ENCODE data around the gene RANBP17. TPM values are rescaled to one million over a fixed set of nuclear protein-coding genes. Genes with fewer than 3 reads are reported as not detected.
A peak's percentile ranks its signal among the peaks of the same experiment; 100 is the strongest.

RANBP17 gene
- total RNA-seq, 1 donor from 2014 or later: 0.96 TPM

GRCh38 chr5:171311322-171312077 is 449.7 kb downstream of the RANBP17 start:
- intact Hi-C loops (cut with DNase I): no loop called here
- no peak for TF ChIP-seq CTCF (IDR thresholded peaks at IDR 0.05)
- peak in 1 of 2 donors; percentile 46 for DNase-seq (ENCODE audit: low spot score in 2 of 2)
- Histone ChIP-seq H3K27ac (no peak overlapping the region), H3K36me3 (no peaks in the 10 kb centered on the region), H3K4me1 (peaks cover 9 to 34% of the 10 kb centered on the region in 2 donors), H3K9me3 (no peaks in the 10 kb centered on the region), H3K4me3 (peak overlapping the region; percentile 40 to 56), H3K27me3 (peaks cover 58% of the 10 kb centered on the region)

DNA sequence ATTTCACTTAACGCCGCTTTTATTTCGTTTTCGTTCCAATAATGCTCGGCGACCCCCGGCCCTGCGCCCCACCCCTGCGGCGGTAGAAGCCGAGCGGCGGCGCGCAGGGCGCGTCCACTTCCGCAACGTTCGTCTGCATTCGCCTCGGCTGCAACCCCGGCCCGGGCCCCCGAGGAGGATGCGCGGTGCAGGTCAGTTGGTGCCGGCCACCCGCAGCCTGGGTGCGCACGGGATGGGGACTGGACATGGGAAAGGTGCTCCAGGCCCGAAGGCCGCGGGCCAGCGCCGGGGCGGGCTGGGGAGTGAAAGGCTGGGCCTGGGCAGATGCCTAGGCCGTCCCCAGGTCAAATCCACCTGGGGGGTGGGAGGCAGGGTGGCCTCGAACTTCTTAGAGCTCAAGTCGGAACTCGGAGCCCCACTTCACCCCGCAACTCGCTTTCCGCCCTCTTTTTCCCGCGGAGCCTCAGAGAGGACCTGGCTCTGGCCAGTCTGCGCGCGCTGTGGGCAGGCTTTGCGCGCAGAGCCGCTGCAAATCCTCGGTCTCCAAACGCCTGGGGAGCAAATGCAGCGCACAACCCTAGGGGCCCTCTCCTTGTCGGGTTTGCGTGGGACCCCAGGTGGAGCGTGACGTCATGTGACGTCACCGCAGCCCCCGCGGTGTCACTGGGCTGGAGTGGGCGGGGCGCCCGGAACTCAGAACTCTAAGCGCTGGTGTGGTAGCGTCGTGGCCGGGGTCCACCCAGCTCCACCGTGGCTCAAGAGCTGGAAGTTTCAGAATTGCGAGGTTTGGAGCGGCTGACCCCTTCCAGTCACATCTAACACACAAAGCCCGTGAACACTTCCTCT is 450.5 kb downstream of the RANBP17 start:
- Histone ChIP-seq H3K36me3 (no peaks in the 10 kb centered on the region), H3K4me3 (peak overlapping the region; percentile 40 to 56), H3K9me3 (no peaks in the 10 kb centered on the region), H3K27ac (no peak overlapping the region), H3K4me1 (peaks cover 9 to 35% of the 10 kb centered on the region in 2 donors), H3K27me3 (peaks cover 60% of the 10 kb centered on the region)
- no peak for TF ChIP-seq CTCF (IDR thresholded peaks at IDR 0.05)
- intact Hi-C loops (cut with DNase I): no loop called here
- DNase-seq (ENCODE audit: low spot score in 2 of 2): peak in 1 of 2 donors; percentile 59

DNA sequence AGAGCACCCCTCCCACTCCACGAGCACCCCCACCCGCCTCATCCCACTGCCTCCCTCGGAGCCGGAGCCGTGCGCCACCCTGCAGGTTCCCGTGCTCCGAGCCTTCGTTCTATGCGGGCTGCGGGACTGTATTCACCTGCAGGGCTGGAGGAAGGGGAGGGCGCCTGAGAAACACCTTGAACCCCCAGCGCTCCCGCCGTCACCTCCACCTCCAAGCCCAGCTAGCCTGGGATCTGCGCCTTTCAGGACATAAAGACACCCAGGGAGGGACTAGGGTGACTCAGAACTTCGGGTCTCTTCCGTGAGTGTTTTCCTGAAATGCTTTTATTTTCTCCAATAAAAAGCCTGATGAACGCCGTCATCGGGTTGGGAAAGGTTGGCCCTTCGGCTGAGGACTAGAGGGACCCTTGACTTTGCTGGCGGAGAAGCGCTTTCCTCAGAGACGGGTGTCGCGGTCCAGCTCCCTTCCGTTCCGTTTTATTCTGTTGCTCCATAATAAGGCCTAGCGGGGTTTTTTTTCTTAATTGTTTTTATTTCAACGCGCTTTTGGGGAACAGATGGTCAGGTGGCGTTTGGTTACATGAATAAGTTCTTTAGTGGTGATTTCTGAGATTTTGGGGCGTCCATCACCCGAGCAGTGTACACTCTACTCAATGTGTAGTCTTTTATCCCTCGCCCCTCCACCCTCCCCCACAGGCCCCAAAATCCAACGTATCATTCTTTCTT is 451.8 kb downstream of the RANBP17 start:
- H3K27me3 ChIP-seq: peaks cover 54% of the 10 kb centered on the region
- no peak for TF ChIP-seq CTCF (IDR thresholded peaks at IDR 0.05)

DNA sequence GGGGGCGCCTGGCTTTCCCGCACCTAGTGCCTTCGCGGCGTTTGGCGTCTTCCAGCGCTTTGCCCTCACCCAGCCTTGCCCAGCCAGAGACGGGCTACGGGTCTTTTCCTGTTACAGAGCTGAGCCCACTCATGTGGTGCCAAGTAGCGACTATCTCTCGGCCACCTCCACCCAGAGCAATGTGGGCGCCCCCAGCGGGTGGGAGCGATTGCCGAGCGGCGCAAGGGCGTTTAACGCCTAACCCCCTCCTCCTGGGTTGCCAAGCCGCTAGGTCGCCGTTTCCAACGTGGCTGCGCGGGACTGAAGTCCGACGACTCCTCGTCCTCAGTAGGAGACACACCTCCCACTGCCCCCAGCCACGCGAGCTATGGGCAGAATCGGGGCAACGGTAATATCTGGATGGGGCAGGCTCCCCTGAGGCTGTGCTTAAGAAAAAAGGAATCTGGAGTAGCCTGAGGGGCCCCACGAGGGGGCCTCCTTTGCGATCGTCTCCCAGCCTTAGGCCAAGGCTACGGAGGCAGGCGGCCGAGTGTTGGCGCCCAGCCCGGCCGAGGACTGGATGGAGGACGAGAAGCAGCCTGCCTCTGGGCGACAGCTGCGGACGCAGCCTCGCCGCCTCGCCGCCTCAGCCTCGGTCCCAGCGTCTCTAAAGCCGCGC is 453.0 kb downstream of the RANBP17 start:
- peaks cover 9 to 33% of the 10 kb centered on the region in 2 donors for H3K4me1 ChIP-seq
- H3K4me3 ChIP-seq: peak overlapping the region; percentile 14 to 53
- TF ChIP-seq CTCF (IDR thresholded peaks at IDR 0.05): no peak
- peak in 1 of 2 donors; percentile 60 for DNase-seq (ENCODE audit: low spot score in 2 of 2)
- H3K9me3 ChIP-seq: no peaks in the 10 kb centered on the region
- H3K36me3 ChIP-seq: no peaks in the 10 kb centered on the region
- H3K27me3 ChIP-seq: peaks cover 41% of the 10 kb centered on the region
- no peak overlapping the region for H3K27ac ChIP-seq
- intact Hi-C loops (cut with DNase I): no loop called here

More for the DNA sequence above, 451.8 kb downstream of the RANBP17 start:
- intact Hi-C loops (cut with DNase I): no loop called here
- H3K9me3 ChIP-seq: no peaks in the 10 kb centered on the region
- peak in 1 of 2 donors; percentile 47 for DNase-seq (ENCODE audit: low spot score in 2 of 2)
- no peak overlapping the region for H3K4me3 ChIP-seq
- no peaks in the 10 kb centered on the region for H3K36me3 ChIP-seq
- peaks cover 9 to 35% of the 10 kb centered on the region in 2 donors for H3K4me1 ChIP-seq
- H3K27ac ChIP-seq: no peak overlapping the region

GRCh38 chr5:171315386-171315891 is 453.6 kb downstream of the RANBP17 start:
- Histone ChIP-seq H3K4me3 (peak overlapping the region; percentile 14 to 53), H3K4me1 (peaks cover 9 to 31% of the 10 kb centered on the region in 2 donors), H3K36me3 (no peaks in the 10 kb centered on the region), H3K9me3 (no peaks in the 10 kb centered on the region), H3K27me3 (peaks cover 37% of the 10 kb centered on the region), H3K27ac (no peak overlapping the region)
- intact Hi-C loops (cut with DNase I): no loop called here
- TF ChIP-seq CTCF (IDR thresholded peaks at IDR 0.05): no peak
- DNase-seq (ENCODE audit: low spot score in 2 of 2): peak in 1 of 2 donors; percentile 62

All from ascending aorta (tissue), 2 donors.